Endothelial cell of umbilical vein (primary cell): ENCODE measurements around the gene PLEKHB1. TPM values are rescaled to one million over a fixed set of nuclear protein-coding genes. Genes with fewer than 3 reads are reported as not detected.

ENCODE experiments used
- BruUV-seq: library from RNA; stranded (reverse); fragments of 400-500 nt; replicated peaks from 2 replicates; lab custom pipeline; 2021; lab: Mats Ljungman, UMichigan
- CTCF ChIA-PET: fragments of 300-600, 350-600 bp; sonication (Branson Sonifier 250); formaldehyde crosslinking; loops from one replicate; lab custom pipeline; 2021; ENCODE audit warnings: antibody characterized with exemption, inconsistent platforms; lab: Charles Lee
- POLR2A ChIA-PET: fragments of 300-600, 350-600 bp; sonication (Branson Sonifier 250); formaldehyde crosslinking; loops from one replicate; lab custom pipeline; 2021; ENCODE audit warnings: antibody characterized with exemption, inconsistent platforms; lab: Charles Lee
- DNase-seq: peaks from one replicate; pipeline ENCODE4 v3.0.0-alpha.2; 2011; ENCODE audit warnings: low read depth, low spot score
- FAIRE-seq: peaks from 2 replicates; lab custom pipeline; 2011; peaks lifted over from hg19 to GRCh38; lab: Jason Lieb, UNC
- H2AFZ ChIP-seq: 2 replicates; pipeline ENCODE4 v1.6.0; 2012; ENCODE audit warnings: low read depth, low read length, control low read depth, inconsistent platforms
- H3K27ac ChIP-seq: 2 replicates; pipeline ENCODE4 v1.5.1; 2011; ENCODE audit warnings: low read depth, mild to moderate bottlenecking, control low read depth, low read length, moderate library complexity; ENCODE audit not compliant: insufficient read depth
- H3K27me3 ChIP-seq, 2 experiments: 2 replicates each; pipeline versions ENCODE4 v1.6.0 to v1.6.1; 2011; ENCODE audit warnings: low read length in 2 of 2, mixed read lengths in 1 of 2; ENCODE audit not compliant: control insufficient read depth in 2 of 2, insufficient read depth in 2 of 2
- H3K36me3 ChIP-seq, 2 experiments: 2 replicates in 1 of 2; 3 replicates in 1 of 2; pipeline ENCODE4 v1.5.1; 2011; ENCODE audit warnings: low read length in 2 of 2, mild to moderate bottlenecking in 1 of 2, moderate library complexity in 1 of 2; ENCODE audit not compliant: control insufficient read depth in 2 of 2, insufficient read depth in 2 of 2; ENCODE audit errors: extremely low read depth in 1 of 2
- H3K4me1 ChIP-seq: 3 replicates; pipeline ENCODE4 v1.5.1; 2011; ENCODE audit warnings: mild to moderate bottlenecking, low read length; ENCODE audit not compliant: control insufficient read depth, insufficient read depth; ENCODE audit errors: extremely low read depth
- H3K4me2 ChIP-seq: 2 replicates; pipeline ENCODE4 v1.6.1; 2011; ENCODE audit warnings: low read length, control low read depth, mixed read lengths; ENCODE audit not compliant: insufficient read depth
- H3K4me3 ChIP-seq, 3 experiments: fragments of 200-600 bp in 1 of 3; sonication (generic), shearing (Covaris generic) in 1 of 3; replicated peaks in 1 of 3; 2 replicates each; pipeline ENCODE4 v1.5.1; 2011 to 2016; ENCODE audit warnings: control low read depth in 3 of 3, low read length in 3 of 3, mild to moderate bottlenecking in 2 of 3, inconsistent platforms in 1 of 3, low read depth in 1 of 3, moderate library complexity in 1 of 3; ENCODE audit not compliant: insufficient read depth in 1 of 3
- H3K79me2 ChIP-seq: 2 replicates; pipeline ENCODE4 v1.6.0; 2012; ENCODE audit warnings: low read length, inconsistent platforms; ENCODE audit not compliant: control insufficient read depth, insufficient read depth
- H3K9ac ChIP-seq: replicated peaks from 2 replicates; pipeline ENCODE3; 2011; ENCODE audit warnings: low read length, control low read depth; ENCODE audit not compliant: insufficient read depth; ENCODE audit errors: extremely low read depth
- H3K9me1 ChIP-seq: replicated peaks from 3 replicates; pipeline ENCODE4 v1.6.0; 2011; ENCODE audit warnings: mild to moderate bottlenecking, low read length; ENCODE audit not compliant: control insufficient read depth, insufficient read depth; ENCODE audit errors: extremely low read depth
- H3K9me3 ChIP-seq: replicated peaks from 2 replicates; pipeline ENCODE4 v1.5.1; 2012; ENCODE audit warnings: low read length, inconsistent platforms; ENCODE audit not compliant: control insufficient read depth, insufficient read depth
- H4K20me1 ChIP-seq: replicated peaks from 2 replicates; pipeline ENCODE3; 2011; ENCODE audit warnings: mild to moderate bottlenecking, low read length; ENCODE audit not compliant: control insufficient read depth, insufficient read depth; ENCODE audit errors: extremely low read depth
- EZH2 ChIP-seq: IDR thresholded peaks from 2 replicates; pipeline ENCODE4 v1.6.1; 2012; ENCODE audit warnings: borderline replicate concordance, low read depth, mild to moderate bottlenecking, moderate library complexity, low read length, inconsistent platforms; ENCODE audit not compliant: severe bottlenecking
- FOS ChIP-seq: IDR thresholded peaks from 2 replicates; pipeline ENCODE4 v1.6.1; 2011; ENCODE audit warnings: mild to moderate bottlenecking, low read length, moderate library complexity, borderline replicate concordance; ENCODE audit not compliant: insufficient read depth
- GATA2 ChIP-seq: IDR thresholded peaks from 2 replicates; pipeline ENCODE4 v1.7.0; 2011; ENCODE audit warnings: low read depth, mild to moderate bottlenecking, moderate library complexity, mixed read lengths, low read length; ENCODE audit not compliant: insufficient read length, insufficient read depth
- JUN ChIP-seq: IDR thresholded peaks from 2 replicates; pipeline ENCODE4 v1.6.1; 2011; ENCODE audit warnings: borderline replicate concordance, low read depth; ENCODE audit not compliant: insufficient read length, insufficient read depth
- MAX ChIP-seq: IDR thresholded peaks from 2 replicates; pipeline ENCODE4 v1.6.1; 2011; ENCODE audit not compliant: insufficient read depth, insufficient read length
- MYC ChIP-seq: IDR thresholded peaks from one replicate; pipeline ENCODE4 v1.6.1; 2011; ENCODE audit warnings: mild to moderate bottlenecking, low read depth, low read length
- POLR2A ChIP-seq: IDR thresholded peaks from 2 replicates; pipeline ENCODE4 v1.6.1; 2012; ENCODE audit warnings: low read depth, mild to moderate bottlenecking, control low read depth, low read length
- POLR2AphosphoS5 ChIP-seq: IDR thresholded peaks from 2 replicates; pipeline ENCODE4 v1.6.1; 2012; ENCODE audit warnings: low read depth, mild to moderate bottlenecking, control low read depth, low read length, moderate library complexity; ENCODE audit not compliant: insufficient read depth
- dilution Hi-C: fragments of 300-500 bp; cut with MboI; formaldehyde crosslinking; loops from one replicate; pipeline ENCODE4 v1.15.0; 2019; ENCODE audit warnings: low sequenced_read_pairs; ENCODE audit not compliant: extremely low pct_ligation_motif_present
- intact Hi-C: fragments of 100-400 bp; cut with micrococcal nuclease; formaldehyde crosslinking; loops from one replicate; pipeline ENCODE4 v1.10.0; 2022
- polyA plus RNA-seq, 4 experiments: library from polyadenylated mRNA; depleted of rRNA in 3 of 4; stranded (reverse) in 3 of 4; unstranded in 1 of 4; fragments of >200 nt; gene quantifications; 2 replicates each; pipeline versions ENCODE4 v1.2.1 to v1.2.3, GENCODE V29; 2011 to 2012; ENCODE audit warnings: missing spikeins in 1 of 4
- total RNA-seq: library from RNA; stranded (reverse); gene quantifications from 2 replicates; pipeline ENCODE4 v1.2.3, GENCODE V29; 2021
- TF ChIP-seq, protein P1 (sequence below), 2 donors: IDR thresholded peaks; 1 replicate in 1 of 2; 2 replicates in 1 of 2; pipeline ENCODE4 v1.5.1; 2011; ENCODE audit warnings: low read length in 2 of 2, mild to moderate bottlenecking in 2 of 2, moderate library complexity in 2 of 2, control low read depth in 1 of 2, inconsistent platforms in 1 of 2, low read depth in 1 of 2; ENCODE audit not compliant: insufficient read depth in 1 of 2; ENCODE audit errors: extremely low read depth in 1 of 2

Gene PLEKHB1
- total and polyA plus RNA-seq, 2 donors (not counting 3 experiments of a cell fraction or from before 2014, with no cell fraction given) = 0.75 to 0.99 TPM

GRCh38 chr11:73705053-73705452 is 58.7 kb downstream of the PLEKHB1 start:
- no peak overlapping the region for H3K9ac ChIP-seq
- ChIA-PET POLR2A (no interaction called here), CTCF (interaction anchor here (1.2 kb wide), 1 partner anchor 226 kb away, joined by 5 read pairs; no protein-coding TSS in a partner anchor)
- no peak overlapping the region for H3K27ac ChIP-seq
- intact Hi-C loops (no loop called here), dilution Hi-C loops (no loop called here)
- H2AFZ ChIP-seq = no peak overlapping the region
- H3K79me2 ChIP-seq = no peaks in the 10 kb centered on the region
- FAIRE-seq (no peak), DNase-seq (no peak)
- H3K27me3 ChIP-seq = no peaks in the 10 kb centered on the region
- H4K20me1 ChIP-seq = no peaks in the 10 kb centered on the region
- peaks cover 7 to 8% of the 10 kb centered on the region in 2 experiments for H3K36me3 ChIP-seq
- H3K4me3 ChIP-seq = no peak overlapping the region
- no peaks in the 10 kb centered on the region for H3K9me3 ChIP-seq
- H3K4me2 ChIP-seq = no peak overlapping the region
- H3K9me1 ChIP-seq = no peaks in the 10 kb centered on the region
- no TSS peak for BruUV-seq
- no peaks in the 10 kb centered on the region for H3K4me1 ChIP-seq
- TF ChIP-seq MAX (no peak), EZH2 (no peak), POLR2AphosphoS5 (no peak), JUN (no peak), GATA2 (no peak), POLR2A (no peak), FOS (no peak), MYC (no peak)
- TF ChIP-seq, protein P1, sequence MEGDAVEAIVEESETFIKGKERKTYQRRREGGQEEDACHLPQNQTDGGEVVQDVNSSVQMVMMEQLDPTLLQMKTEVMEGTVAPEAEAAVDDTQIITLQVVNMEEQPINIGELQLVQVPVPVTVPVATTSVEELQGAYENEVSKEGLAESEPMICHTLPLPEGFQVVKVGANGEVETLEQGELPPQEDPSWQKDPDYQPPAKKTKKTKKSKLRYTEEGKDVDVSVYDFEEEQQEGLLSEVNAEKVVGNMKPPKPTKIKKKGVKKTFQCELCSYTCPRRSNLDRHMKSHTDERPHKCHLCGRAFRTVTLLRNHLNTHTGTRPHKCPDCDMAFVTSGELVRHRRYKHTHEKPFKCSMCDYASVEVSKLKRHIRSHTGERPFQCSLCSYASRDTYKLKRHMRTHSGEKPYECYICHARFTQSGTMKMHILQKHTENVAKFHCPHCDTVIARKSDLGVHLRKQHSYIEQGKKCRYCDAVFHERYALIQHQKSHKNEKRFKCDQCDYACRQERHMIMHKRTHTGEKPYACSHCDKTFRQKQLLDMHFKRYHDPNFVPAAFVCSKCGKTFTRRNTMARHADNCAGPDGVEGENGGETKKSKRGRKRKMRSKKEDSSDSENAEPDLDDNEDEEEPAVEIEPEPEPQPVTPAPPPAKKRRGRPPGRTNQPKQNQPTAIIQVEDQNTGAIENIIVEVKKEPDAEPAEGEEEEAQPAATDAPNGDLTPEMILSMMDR (IDR thresholded peaks at IDR 0.05; ENCODE audit: extremely low read depth in 1 of 2, insufficient read depth in 1 of 2, low read depth in 1 of 2, low read length in 2 of 2) = no peak
